ENCODE data around the gene SMYD3. TPM values are rescaled to one million over a fixed set of nuclear protein-coding genes. Genes with fewer than 3 reads are reported as not detected.

SMYD3 gene
- total RNA-seq, 4 donors from 2014 or later = 10.5 to 36.4 (median 22.5) TPM

GRCh38 chr1:246117066-246117791 lies 389.9 kb downstream of the SMYD3 start:
- no peak for DNase-seq
- Histone ChIP-seq H3K9me3 (no peaks in the 10 kb centered on the region), H3K27me3 (no peaks in the 10 kb centered on the region), H3K27ac (no peak overlapping the region), H3K4me3 (no peak overlapping the region), H3K4me1 (no peaks in the 10 kb centered on the region), H3K36me3 (no peaks in the 10 kb centered on the region)
- intact Hi-C loops (cut with DNase I; ENCODE audit: low total_unique reads) = no loop called here
- TF ChIP-seq CTCF (IDR thresholded peaks at IDR 0.05) (peak; percentile 17 to 48 (median 31)), POLR2A (IDR thresholded peaks at IDR 0.05) (no peak)

- intact Hi-C loops (cut with DNase I; ENCODE audit: low total_unique reads) = no loop called here
- Histone ChIP-seq H3K4me1 (no peaks in the 10 kb centered on the region), H3K27me3 (no peaks in the 10 kb centered on the region), H3K27ac (no peak overlapping the region), H3K36me3 (no peaks in the 10 kb centered on the region), H3K4me3 (no peak overlapping the region), H3K9me3 (no peaks in the 10 kb centered on the region)
- DNase-seq = no peak
- no peak for TF ChIP-seq CTCF (IDR thresholded peaks at IDR 0.05)
These were observed 392.7 kb downstream of the SMYD3 start for GRCh38 chr1:246114369-246114768.

GRCh38 chr1:246113555-246114095 lies 393.5 kb downstream of the SMYD3 start:
- no peaks in the 10 kb centered on the region for H3K4me1 ChIP-seq
- no peak for DNase-seq
- TF ChIP-seq CTCF (IDR thresholded peaks at IDR 0.05) (no peak), POLR2A (IDR thresholded peaks at IDR 0.05) (no peak)
- no peaks in the 10 kb centered on the region for H3K27me3 ChIP-seq
- no peak overlapping the region for H3K27ac ChIP-seq
- H3K36me3 ChIP-seq = no peaks in the 10 kb centered on the region
- H3K9me3 ChIP-seq = no peaks in the 10 kb centered on the region
- H3K4me3 ChIP-seq = no peak overlapping the region
- intact Hi-C loops (cut with DNase I; ENCODE audit: low total_unique reads) = no loop called here

GRCh38 chr1:246111570-246111969 lies 395.5 kb downstream of the SMYD3 start:
- no peak overlapping the region for H3K27ac ChIP-seq
- intact Hi-C loops (cut with DNase I; ENCODE audit: low total_unique reads) = no loop called here
- no peak for TF ChIP-seq CTCF (IDR thresholded peaks at IDR 0.05)
- TF ChIP-seq POLR2A (IDR thresholded peaks at IDR 0.05) = no peak
- H3K4me1 ChIP-seq = no peaks in the 10 kb centered on the region
- no peak overlapping the region for H3K4me3 ChIP-seq
- DNase-seq = no peak
- no peaks in the 10 kb centered on the region for H3K36me3 ChIP-seq
- H3K9me3 ChIP-seq = no peaks in the 10 kb centered on the region
- H3K27me3 ChIP-seq = no peaks in the 10 kb centered on the region

GRCh38 chr1:246110343-246111219 lies 396.5 kb downstream of the SMYD3 start:
- H3K27ac ChIP-seq = no peak overlapping the region
- intact Hi-C loops (cut with DNase I; ENCODE audit: low total_unique reads) = no loop called here

More at GRCh38 chr1:246110343-246111219, 396.5 kb downstream of the SMYD3 start:
- Histone ChIP-seq H3K4me1 (no peaks in the 10 kb centered on the region), H3K9me3 (no peaks in the 10 kb centered on the region), H3K4me3 (no peak overlapping the region), H3K36me3 (no peaks in the 10 kb centered on the region), H3K27me3 (no peaks in the 10 kb centered on the region)
- DNase-seq = no peak
- TF ChIP-seq CTCF (IDR thresholded peaks at IDR 0.05) (no peak), POLR2A (IDR thresholded peaks at IDR 0.05) (no peak)
